Colonic mucosa (tissue), 4 donors: Measurements from ENCODE around the gene MSANTD4. TPM values are rescaled to one million over a fixed set of nuclear protein-coding genes. Genes with fewer than 3 reads are reported as not detected.
"Not testable (repeated sequence)": the region's sequence is repeated elsewhere in the genome, so short reads cannot be mapped to it uniquely, and the experiment has no call there.

Experiments
- DNase-seq: peaks from one replicate; pipeline ENCODE4 v3.0.0-alpha.2; 2020
- H3K27ac ChIP-seq: fragments of 200-600 bp; one replicate; pipeline ENCODE4 v1.8.0; 2021
- H3K27me3 ChIP-seq: fragments of 200-600 bp; one replicate; pipeline ENCODE4 v1.8.0; 2021
- H3K36me3 ChIP-seq: fragments of 200-600 bp; one replicate; pipeline ENCODE4 v1.8.0; 2021
- H3K4me1 ChIP-seq: fragments of 200-600 bp; one replicate; pipeline ENCODE4 v1.8.0; 2021; ENCODE audit warnings: mild to moderate bottlenecking
- H3K4me3 ChIP-seq: fragments of 200-600 bp; one replicate; pipeline ENCODE4 v1.8.0; 2021
- H3K9ac ChIP-seq, 2 donors: one replicate each; pipeline ENCODE4 v1.7.0; 2013; ENCODE audit warnings: control low read depth in 2 of 2, low read depth in 2 of 2, low read length in 2 of 2
- H3K9me3 ChIP-seq: fragments of 200-600 bp; one replicate; pipeline ENCODE4 v1.8.0; 2021
- CTCF ChIP-seq: fragments of 200-600 bp; IDR thresholded peaks from one replicate; pipeline ENCODE4 v1.8.0; 2022; ENCODE audit warnings: antibody characterized with exemption, mild to moderate bottlenecking
- intact Hi-C: fragments of 100-400 bp; cut with DNase I; formaldehyde crosslinking; loops from one replicate; pipeline ENCODE4 v1.14.1; 2022
- total RNA-seq, 2 donors: library from RNA; stranded (reverse); fragmentation: NEBNext Ultra II Directional in 1 of 2; extraction: Animal tissue kit (Norgen Biotek cat#: 25700) in 1 of 2; gene quantifications; one replicate each; pipeline ENCODE4 v1.2.1, GENCODE V29; 2021
- donor health status: healthy.
- donor health status: DM: no; HTN: no; CAD: no.
- donor health status: DM: no; HTN: no; CAD: no.

Gene MSANTD4
- total RNA-seq, 2 donors from 2014 or later = 6.2 to 6.8 TPM

- H3K27ac ChIP-seq = no peak overlapping the region
- no peaks in the 10 kb centered on the region for H3K36me3 ChIP-seq
- DNase-seq = no peak
- no peaks in the 10 kb centered on the region for H3K9me3 ChIP-seq
- intact Hi-C loops = no loop called here
- no peaks in the 10 kb centered on the region for H3K27me3 ChIP-seq
- H3K4me3 ChIP-seq = no peak overlapping the region
- no peaks in the 10 kb centered on the region for H3K4me1 ChIP-seq
- TF ChIP-seq CTCF = no peak
- H3K9ac ChIP-seq = no peak overlapping the region
These were observed 9.3 kb downstream of the MSANTD4 start for GRCh38 chr11:106012744-106013143.

DNA sequence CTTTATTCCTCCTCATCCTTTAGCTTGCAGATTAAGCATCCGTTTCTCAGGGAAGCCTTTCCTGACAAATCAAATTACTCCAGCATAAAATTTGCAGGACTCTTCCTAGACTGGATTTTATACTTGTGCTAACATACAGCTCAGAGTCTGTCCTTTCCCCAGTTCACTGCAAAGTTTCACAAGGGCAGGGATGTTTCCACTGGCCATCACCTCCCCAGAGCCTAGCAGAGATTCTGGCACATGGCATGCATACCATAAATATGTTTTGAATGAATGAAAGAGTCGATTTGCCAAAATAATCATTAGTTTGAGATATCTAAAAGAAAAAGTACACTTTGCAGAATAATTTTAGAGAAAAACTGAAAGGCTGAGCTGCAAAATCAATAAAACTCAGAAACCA lies 10.6 kb downstream of the MSANTD4 start:
- no peak for TF ChIP-seq CTCF
- H3K27ac ChIP-seq = no peak overlapping the region
- intact Hi-C loops = no loop called here
- H3K27me3 ChIP-seq = no peaks in the 10 kb centered on the region
- no peaks in the 10 kb centered on the region for H3K4me1 ChIP-seq
- H3K36me3 ChIP-seq = no peaks in the 10 kb centered on the region
- H3K9me3 ChIP-seq = no peaks in the 10 kb centered on the region
- DNase-seq = no peak
- no peak overlapping the region for H3K4me3 ChIP-seq
- no peak overlapping the region for H3K9ac ChIP-seq

- intact Hi-C loops, H3K9me3 ChIP-seq, H3K4me3 ChIP-seq, H3K9ac ChIP-seq, H3K4me1 ChIP-seq, H3K36me3 ChIP-seq, H3K27ac ChIP-seq, H3K27me3 ChIP-seq, DNase-seq: not testable (repeated sequence)
These were observed 18.9 kb downstream of the MSANTD4 start for GRCh38 chr11:106003094-106003493.

DNA sequence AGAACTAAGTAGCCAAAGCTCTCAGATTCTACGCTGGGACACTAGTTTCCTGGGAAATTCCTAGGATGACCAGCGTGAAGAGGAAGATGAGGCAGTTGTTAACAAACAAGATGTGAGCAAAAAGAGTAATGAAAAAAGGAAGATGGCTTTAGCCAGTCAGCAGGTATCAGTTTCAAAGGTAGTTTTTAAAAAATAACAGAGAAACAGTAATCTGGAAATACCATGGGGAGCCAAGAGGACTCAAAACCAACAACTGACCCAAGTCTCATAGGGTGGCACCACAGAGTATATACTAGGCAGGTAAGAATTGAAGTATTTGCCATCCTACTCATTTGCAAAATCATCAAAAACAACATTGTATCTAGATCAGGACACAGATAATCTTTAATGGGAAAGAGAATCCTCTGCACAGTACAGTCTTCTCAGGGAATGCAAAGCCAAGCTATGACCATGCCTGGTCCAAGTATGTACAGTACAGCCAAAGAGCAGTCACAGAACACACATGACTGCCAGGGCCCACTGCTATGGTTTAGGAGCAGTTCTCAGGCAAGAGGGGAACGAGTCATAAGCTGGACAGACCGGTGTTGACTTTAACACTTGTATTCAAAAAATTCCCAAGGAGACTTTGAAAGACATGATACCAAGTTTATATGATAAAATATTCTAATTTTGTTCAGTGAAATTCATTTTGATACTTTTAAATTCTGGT lies 20.6 kb downstream of the MSANTD4 start:
- Histone ChIP-seq H3K9me3 (no peaks in the 10 kb centered on the region), H3K36me3 (no peaks in the 10 kb centered on the region), H3K4me1 (no peaks in the 10 kb centered on the region), H3K27ac (no peak overlapping the region), H3K27me3 (no peaks in the 10 kb centered on the region), H3K4me3 (no peak overlapping the region), H3K9ac (no peak overlapping the region)
- intact Hi-C loops = no loop called here
- no peak for TF ChIP-seq CTCF
- no peak for DNase-seq

- intact Hi-C loops = no loop called here
- Histone ChIP-seq H3K27ac (no peak overlapping the region), H3K4me3 (no peak overlapping the region), H3K27me3 (no peaks in the 10 kb centered on the region), H3K36me3 (no peaks in the 10 kb centered on the region), H3K4me1 (no peaks in the 10 kb centered on the region), H3K9me3 (no peaks in the 10 kb centered on the region), H3K9ac (no peak overlapping the region)
- no peak for DNase-seq
- TF ChIP-seq CTCF = no peak
These were observed 30.2 kb downstream of the MSANTD4 start for GRCh38 chr11:105991888-105992287.

- Histone ChIP-seq H3K27ac (no peak overlapping the region), H3K9ac (no peak overlapping the region), H3K9me3 (no peaks in the 10 kb centered on the region), H3K4me1 (no peaks in the 10 kb centered on the region), H3K27me3 (no peaks in the 10 kb centered on the region), H3K4me3 (no peak overlapping the region), H3K36me3 (no peaks in the 10 kb centered on the region)
- intact Hi-C loops = no loop called here
- no peak for DNase-seq
- TF ChIP-seq CTCF = no peak
These were observed 32.9 kb downstream of the MSANTD4 start for GRCh38 chr11:105989124-105989523.
